ENCODE measurements around the gene PCNX1.

PCNX1 gene

DNA sequence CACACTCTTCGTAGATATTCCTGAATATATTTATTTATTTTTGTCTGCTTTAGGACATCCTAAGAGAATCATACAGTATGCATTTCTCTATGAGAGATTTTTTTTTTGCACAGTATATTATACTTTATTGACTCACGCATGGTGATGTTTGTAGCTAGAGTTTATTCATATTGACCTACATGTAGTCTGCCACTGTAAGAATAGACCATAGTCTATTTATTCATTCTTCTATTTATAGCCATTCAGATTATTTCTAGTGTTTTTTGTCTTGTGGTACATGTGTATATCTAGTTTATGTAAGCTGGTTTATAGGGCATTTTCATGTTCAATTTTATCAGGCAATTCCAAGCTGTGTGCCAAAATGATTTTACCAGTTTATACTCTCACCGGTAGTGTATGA is 45.2 kb downstream of the PCNX1 start:
- TF ChIP-seq CTCF (IDR thresholded peaks at IDR 0.05; ENCODE audit: extremely low read depth, missing control alignments), result no peak
- DNase-seq (ENCODE audit: low spot score), result no peak

GRCh38 chr14:70954068-70954467 is 46.8 kb downstream of the PCNX1 start:
- DNase-seq (ENCODE audit: low spot score), result no peak
- no peak for TF ChIP-seq CTCF (IDR thresholded peaks at IDR 0.05; ENCODE audit: extremely low read depth, missing control alignments)

- DNase-seq (ENCODE audit: low spot score), result peak; percentile 12
- TF ChIP-seq CTCF (IDR thresholded peaks at IDR 0.05; ENCODE audit: extremely low read depth, missing control alignments), result peak; percentile 37
These were observed 48.6 kb downstream of the PCNX1 start for GRCh38 chr14:70955543-70956480.

GRCh38 chr14:70956511-70956910 is 49.3 kb downstream of the PCNX1 start:
- DNase-seq (ENCODE audit: low spot score), result no peak
- no peak for TF ChIP-seq CTCF (IDR thresholded peaks at IDR 0.05; ENCODE audit: extremely low read depth, missing control alignments)

- TF ChIP-seq CTCF (IDR thresholded peaks at IDR 0.05; ENCODE audit: extremely low read depth, missing control alignments), result no peak
- no peak for DNase-seq (ENCODE audit: low spot score)
These were observed 50.5 kb downstream of the PCNX1 start for GRCh38 chr14:70957710-70958109.

- no peak for TF ChIP-seq CTCF (IDR thresholded peaks at IDR 0.05; ENCODE audit: extremely low read depth, missing control alignments)
- no peak for DNase-seq (ENCODE audit: low spot score)
These were observed 55.7 kb downstream of the PCNX1 start for GRCh38 chr14:70962935-70963334.

DNA sequence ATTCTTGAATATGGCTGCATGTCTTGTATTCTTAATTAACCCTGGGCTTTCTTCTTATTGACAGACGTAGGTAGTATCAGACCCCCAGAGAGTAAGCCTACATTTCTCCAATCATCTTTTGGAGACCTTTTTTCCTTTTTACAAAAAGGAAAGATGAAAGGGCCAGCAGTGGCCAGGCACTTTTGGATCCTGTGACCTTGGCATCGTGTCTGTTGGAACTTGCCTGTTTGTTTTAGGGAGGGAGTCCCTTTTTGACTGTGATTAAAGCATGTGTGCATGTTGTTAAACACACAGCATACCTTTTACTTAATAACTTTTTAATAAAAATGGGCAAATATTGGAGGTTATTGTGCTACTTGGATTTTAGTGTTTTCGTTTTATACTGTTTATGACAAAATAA is 57.2 kb downstream of the PCNX1 start:
- DNase-seq (ENCODE audit: low spot score), result no peak
- TF ChIP-seq CTCF (IDR thresholded peaks at IDR 0.05; ENCODE audit: extremely low read depth, missing control alignments), result no peak
